SK-N-MC (cell line): ENCODE measurements around the gene TRPM1.

Experiments used
- DNase-seq: peaks from one replicate; pipeline ENCODE4 v3.0.0-alpha.2; 2011; ENCODE audit warnings: low read depth, low spot score
- H3K27ac ChIP-seq: fragments of 200-600 bp; sonication (generic); 2 replicates; pipeline ENCODE4 v1.5.1; 2016; ENCODE audit warnings: mixed run types
- H3K36me3 ChIP-seq: fragments of 200-600 bp; sonication (generic); 2 replicates; pipeline ENCODE4 v1.6.1; 2017; ENCODE audit warnings: antibody characterized with exemption, low read length, mixed read lengths; ENCODE audit not compliant: insufficient read depth
- H3K4me3 ChIP-seq: fragments of 200-600 bp; sonication (generic); 2 replicates; pipeline ENCODE4 v1.5.1; 2016
- H3K9ac ChIP-seq: fragments of 200-600 bp; sonication (generic); 2 replicates; pipeline ENCODE4 v1.8.0; 2017; ENCODE audit warnings: mixed run types, mixed read lengths; ENCODE audit not compliant: insufficient read length
- H3K9me3 ChIP-seq: fragments of 200-600 bp; sonication (generic); 2 replicates; pipeline ENCODE4 v1.6.1; 2017; ENCODE audit warnings: low read depth, mild to moderate bottlenecking, antibody characterized with exemption, low read length, moderate library complexity, mixed read lengths
- EZH2 ChIP-seq: fragments of 200-600 bp; sonication (generic); IDR thresholded peaks from one replicate; pipeline ENCODE4 v1.6.1; 2017; ENCODE audit warnings: antibody characterized with exemption
- FOXP2 ChIP-seq: optimal IDR thresholded peaks from 2 replicates; pipeline ENCODE3; 2011; ENCODE audit warnings: mild to moderate bottlenecking, moderate library complexity; ENCODE audit not compliant: insufficient read depth; ENCODE audit errors: extremely low read length, control extremely low read depth
- POLR2AphosphoS5 ChIP-seq: IDR thresholded peaks from 2 replicates; pipeline ENCODE4 v1.6.1; 2012; ENCODE audit warnings: mild to moderate bottlenecking, low read depth, low read length, borderline replicate concordance

Gene TRPM1

DNA sequence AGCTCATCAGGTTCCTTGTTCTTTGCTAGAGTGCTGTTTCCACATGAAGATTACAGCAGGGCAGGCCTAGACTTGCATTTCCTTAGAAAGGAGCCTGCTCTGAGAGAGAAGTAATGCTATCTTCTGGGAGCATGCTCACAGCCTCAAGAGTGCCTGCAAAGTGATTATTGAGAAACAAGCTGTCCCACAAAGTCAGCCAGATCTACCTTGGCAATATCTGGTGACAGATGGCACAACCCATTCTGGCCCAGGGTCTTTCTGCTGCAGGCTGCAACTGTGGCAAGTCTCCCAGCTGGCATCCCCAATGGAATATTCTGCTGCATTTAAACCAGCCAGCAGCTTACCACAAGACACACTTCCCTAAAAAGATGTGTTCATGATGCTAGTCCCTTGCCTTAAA lies 139.4 kb downstream of the TRPM1 start:
- no peak for TF ChIP-seq FOXP2
- TF ChIP-seq EZH2 = no peak
- TF ChIP-seq POLR2AphosphoS5 = no peak
- H3K4me3 ChIP-seq = no peak overlapping the region
- H3K36me3 ChIP-seq = peaks cover 3% of the 10 kb centered on the region; the same call in 1 of the 2 replicates
- no peak overlapping the region for H3K9ac ChIP-seq
- no peaks in the 10 kb centered on the region for H3K9me3 ChIP-seq
- no peak for DNase-seq
- H3K27ac ChIP-seq = no peak overlapping the region

DNA sequence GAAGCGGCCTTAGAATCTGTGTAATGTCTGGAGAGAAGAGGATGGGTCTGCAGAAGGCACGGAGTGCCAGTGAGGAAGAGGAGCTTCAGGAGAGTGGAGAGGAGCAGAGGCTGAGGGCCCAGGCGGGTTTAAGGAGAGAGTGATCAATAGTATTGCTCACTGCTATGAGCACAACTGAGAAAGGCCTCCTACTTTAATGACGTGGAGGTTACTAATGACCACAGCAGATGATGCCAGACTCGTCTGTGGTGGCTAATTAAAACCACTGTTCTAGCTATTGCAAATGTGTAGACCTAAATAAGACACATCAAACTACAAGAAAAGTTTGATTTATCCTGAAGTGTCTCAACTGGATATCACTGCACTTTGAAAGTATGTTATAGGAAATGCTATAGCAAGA lies 143.3 kb downstream of the TRPM1 start:
- Histone ChIP-seq H3K9ac (no peak overlapping the region), H3K4me3 (no peak overlapping the region), H3K27ac (no peak overlapping the region), H3K9me3 (no peaks in the 10 kb centered on the region), H3K36me3 (peaks cover 3% of the 10 kb centered on the region; the same call in 1 of the 2 replicates)
- TF ChIP-seq EZH2 = no peak
- no peak for TF ChIP-seq FOXP2
- TF ChIP-seq POLR2AphosphoS5 = no peak
- no peak for DNase-seq

DNA sequence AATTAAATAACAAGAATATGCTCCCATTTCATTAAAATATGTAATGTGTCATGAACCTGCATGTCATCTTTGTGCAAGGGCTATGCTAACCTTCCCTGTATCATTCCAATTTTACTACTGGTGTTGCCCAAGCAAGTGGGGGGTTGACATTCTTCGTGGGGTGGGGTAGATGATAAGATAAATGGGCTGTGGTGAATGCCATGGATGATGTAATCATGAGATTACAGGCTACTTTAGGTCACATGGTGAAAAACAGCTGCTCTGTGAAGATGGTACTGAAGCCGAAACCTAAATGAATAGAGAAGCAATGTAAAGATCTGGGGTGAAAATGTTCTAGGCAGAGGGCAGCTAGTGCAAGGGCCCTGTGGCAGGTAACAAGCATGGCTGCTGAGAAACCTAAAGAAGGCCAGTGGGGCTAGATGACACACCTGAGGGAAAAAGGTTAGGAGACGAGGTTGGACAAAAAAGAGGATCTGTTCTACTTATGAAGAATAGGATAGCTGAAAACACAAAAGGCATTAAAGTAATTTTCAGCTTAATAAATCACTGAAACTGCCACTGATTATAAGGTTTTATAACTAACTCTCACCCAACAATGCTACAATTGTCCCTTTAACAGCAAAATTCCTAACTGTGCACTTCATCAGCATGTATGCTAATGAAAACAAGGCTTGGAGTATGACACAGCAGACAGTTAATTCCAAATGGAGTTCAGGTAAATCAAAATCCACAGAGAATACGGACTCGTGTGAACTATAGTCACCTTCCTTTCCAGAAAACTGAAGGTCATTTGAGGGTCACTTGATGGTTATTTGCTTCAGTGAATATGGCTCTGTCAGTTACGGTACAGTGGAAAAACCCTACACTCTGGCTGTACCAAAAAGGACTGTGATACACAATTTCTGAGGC lies 145.1 kb downstream of the TRPM1 start:
- TF ChIP-seq FOXP2 (no peak), POLR2AphosphoS5 (no peak), EZH2 (no peak)
- no peak for DNase-seq
- no peaks in the 10 kb centered on the region for H3K9me3 ChIP-seq

DNA sequence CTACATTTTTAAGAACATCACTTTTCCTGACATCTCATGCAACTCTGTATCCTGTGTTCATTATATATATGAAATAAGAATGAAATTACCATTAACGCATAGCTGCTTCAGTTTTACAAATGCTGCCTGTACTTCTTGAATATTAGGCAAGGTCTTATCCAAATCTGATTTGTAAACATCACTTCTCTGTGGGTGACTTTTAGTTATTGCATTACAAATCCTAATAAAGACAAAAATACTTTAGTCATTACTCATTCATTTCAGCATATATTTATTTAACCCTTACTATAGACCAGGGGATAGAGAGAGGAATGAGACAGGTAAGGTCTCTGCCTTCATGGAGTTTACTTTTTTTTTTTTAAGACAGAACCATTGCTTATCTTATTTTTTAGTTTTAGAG lies 146.9 kb downstream of the TRPM1 start:
- H3K36me3 ChIP-seq = peaks cover 14% of the 10 kb centered on the region; the same call in 1 of the 2 replicates
- H3K27ac ChIP-seq = no peak overlapping the region
- DNase-seq = no peak

More for the DNA sequence above, 145.1 kb downstream of the TRPM1 start:
- peaks cover 7% of the 10 kb centered on the region; the same call in 1 of the 2 replicates for H3K36me3 ChIP-seq
- H3K9ac ChIP-seq = no peak overlapping the region
- no peak overlapping the region for H3K27ac ChIP-seq
- no peak overlapping the region for H3K4me3 ChIP-seq

DNA sequence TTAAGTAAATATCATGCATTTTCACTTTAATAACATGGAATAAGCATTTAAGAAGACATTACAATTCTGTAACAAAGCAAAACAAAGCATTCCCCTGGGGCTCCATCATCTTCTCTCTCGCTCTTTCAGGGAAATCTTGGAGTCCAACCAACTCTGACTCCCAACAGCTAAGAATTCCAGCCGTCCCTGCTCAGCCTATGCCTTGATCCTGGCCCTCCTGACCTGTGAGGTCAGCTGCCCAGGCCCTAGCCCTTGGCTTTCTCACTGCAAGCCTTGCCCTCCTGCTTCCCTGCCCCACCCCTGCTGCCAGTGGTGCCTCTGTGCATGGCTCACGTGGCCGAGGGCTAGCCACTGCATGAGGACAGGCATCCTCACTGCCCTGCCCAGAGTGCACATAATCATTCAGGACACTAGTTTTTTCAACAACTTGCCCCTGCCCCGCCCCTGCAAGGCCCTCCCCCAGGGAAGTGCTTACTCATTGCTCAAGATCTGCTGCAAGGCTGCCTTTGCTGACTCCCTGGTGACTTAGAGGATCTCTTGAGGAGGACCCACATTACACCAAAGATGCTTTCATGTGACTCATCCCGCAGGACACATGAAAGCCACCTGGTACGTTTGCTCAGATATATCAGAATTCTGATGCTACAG lies 147.7 kb downstream of the TRPM1 start:
- Histone ChIP-seq H3K4me3 (no peak overlapping the region), H3K9me3 (no peaks in the 10 kb centered on the region), H3K27ac (no peak overlapping the region), H3K9ac (no peak overlapping the region), H3K36me3 (peaks cover 19% of the 10 kb centered on the region; the same call in 1 of the 2 replicates)
- TF ChIP-seq EZH2 (no peak), FOXP2 (no peak), POLR2AphosphoS5 (no peak)
- no peak for DNase-seq

More for the DNA sequence above, 146.9 kb downstream of the TRPM1 start:
- Histone ChIP-seq H3K4me3 (no peak overlapping the region), H3K9me3 (no peaks in the 10 kb centered on the region), H3K9ac (no peak overlapping the region)
- no peak for TF ChIP-seq EZH2
- TF ChIP-seq POLR2AphosphoS5 = no peak
- TF ChIP-seq FOXP2 = no peak

DNA sequence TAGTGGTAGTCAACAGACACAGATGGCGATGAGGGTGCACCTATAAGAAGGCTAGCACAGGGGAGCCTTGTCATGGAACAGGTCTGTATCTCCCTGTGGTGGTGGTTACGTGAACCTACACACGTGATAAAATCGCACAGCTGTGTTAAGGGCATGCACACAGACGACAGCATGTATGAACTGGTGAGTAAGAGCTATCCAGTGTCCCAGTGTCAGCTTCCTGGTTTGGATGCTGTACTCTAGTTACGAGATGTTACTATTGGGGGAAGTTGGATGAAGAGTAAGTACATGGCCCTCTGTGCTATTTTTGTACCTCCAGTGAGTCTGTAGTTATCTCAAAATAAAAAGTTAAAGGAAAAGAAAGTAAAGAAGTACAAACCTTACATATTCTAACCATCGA lies 148.3 kb downstream of the TRPM1 start:
- Histone ChIP-seq H3K36me3 (peaks cover 19% of the 10 kb centered on the region; the same call in 1 of the 2 replicates), H3K27ac (no peak overlapping the region), H3K9ac (no peak overlapping the region), H3K9me3 (no peaks in the 10 kb centered on the region), H3K4me3 (no peak overlapping the region)
- no peak for TF ChIP-seq EZH2
- DNase-seq = no peak
